Neural progenitor cell (in vitro differentiated cells): ENCODE results near the gene MAML3. TPM values are rescaled to one million over a fixed set of nuclear protein-coding genes. Genes with fewer than 3 reads are reported as not detected.

Experiments
- DNase-seq: peaks from one replicate; pipeline ENCODE4 v3.0.0-alpha.2; 2016; ENCODE audit warnings: low spot score
- H2AFZ ChIP-seq: fragments of 200-600 bp; sonication (generic); replicated peaks from 2 replicates; pipeline ENCODE4 v1.6.1; 2016; ENCODE audit warnings: antibody characterized with exemption
- H3F3A ChIP-seq: fragments of 200-600 bp; sonication (generic); 2 replicates; pipeline ENCODE4 v1.6.1; 2016; ENCODE audit warnings: antibody characterized with exemption, low read depth
- H3K27ac ChIP-seq: fragments of 200-600 bp; sonication (generic); 2 replicates; pipeline ENCODE4 v1.5.1; 2016; ENCODE audit warnings: mild to moderate bottlenecking
- H3K27me3 ChIP-seq: fragments of 200-600 bp; sonication (generic); 2 replicates; pipeline ENCODE4 v1.6.1; 2016; ENCODE audit warnings: mild to moderate bottlenecking, moderate library complexity
- H3K36me3 ChIP-seq: fragments of 200-600 bp; sonication (generic); 2 replicates; pipeline ENCODE4 v1.5.1; 2016
- H3K4me1 ChIP-seq: fragments of 200-600 bp; sonication (generic); 2 replicates; pipeline ENCODE4 v1.6.1; 2016; ENCODE audit warnings: mixed run types
- H3K4me2 ChIP-seq: fragments of 200-600 bp; sonication (generic); 2 replicates; pipeline ENCODE4 v1.6.1; 2016
- H3K4me3 ChIP-seq: fragments of 200-600 bp; sonication (generic); 2 replicates; pipeline ENCODE4 v1.5.1; 2016
- H3K79me2 ChIP-seq: fragments of 200-600 bp; sonication (generic); 2 replicates; pipeline ENCODE4 v1.6.1; 2016; ENCODE audit warnings: low read depth
- H3K9ac ChIP-seq: fragments of 200-600 bp; sonication (generic); 2 replicates; pipeline ENCODE4 v1.6.1; 2016
- H3K9me3 ChIP-seq: fragments of 200-600 bp; sonication (generic); 2 replicates; pipeline ENCODE4 v1.5.1; 2016; ENCODE audit warnings: low read depth
- H4K20me1 ChIP-seq: fragments of 200-600 bp; sonication (generic); 2 replicates; pipeline ENCODE4 v1.6.1; 2016; ENCODE audit warnings: low read depth
- H3K27ac Mint-ChIP-seq: 3 replicates; pipeline ENCODE4 v1.8.0; 2021; ENCODE audit warnings: mixed read lengths
- H3K27me3 Mint-ChIP-seq: 2 replicates; pipeline ENCODE4 v1.8.0; 2022; ENCODE audit warnings: low read depth, mild to moderate bottlenecking, inconsistent platforms, moderate library complexity, mixed read lengths; ENCODE audit not compliant: insufficient read depth
- H3K36me3 Mint-ChIP-seq: 3 replicates; pipeline ENCODE4 v1.8.0; 2021; ENCODE audit warnings: mixed read lengths
- H3K4me1 Mint-ChIP-seq: 3 replicates; pipeline ENCODE4 v1.8.0; 2021; ENCODE audit warnings: mixed read lengths
- H3K4me3 Mint-ChIP-seq: 3 replicates; pipeline ENCODE4 v1.8.0; 2021; ENCODE audit warnings: mild to moderate bottlenecking, moderate library complexity, mixed read lengths
- H3K9me3 Mint-ChIP-seq: 3 replicates; pipeline ENCODE4 v1.8.0; 2020; ENCODE audit warnings: mixed read lengths
- EZH2 ChIP-seq: fragments of 200-600 bp; sonication (generic); IDR thresholded peaks from 2 replicates; pipeline ENCODE4 v1.6.1; 2017; ENCODE audit warnings: antibody characterized with exemption, mild to moderate bottlenecking, moderate library complexity
- EZH2phosphoT487 ChIP-seq: fragments of 200-600 bp; sonication (generic); IDR thresholded peaks from 2 replicates; pipeline ENCODE4 v1.6.1; 2017; ENCODE audit warnings: antibody characterized with exemption
- total RNA-seq: library from RNA; depleted of rRNA; stranded (reverse); fragments of >200 nt; gene quantifications from 2 replicates; pipeline ENCODE4 v1.2.3, GENCODE V29; 2015; ENCODE audit warnings: low replicate concordance
- TF ChIP-seq, protein P1 (sequence below): fragments of 200-600 bp; sonication (generic); IDR thresholded peaks from 2 replicates; pipeline ENCODE4 v1.5.1; 2017; ENCODE audit warnings: antibody characterized with exemption, mild to moderate bottlenecking

Gene MAML3
- total RNA-seq, 1 donor from 2014 or later = 14.4 TPM

DNA sequence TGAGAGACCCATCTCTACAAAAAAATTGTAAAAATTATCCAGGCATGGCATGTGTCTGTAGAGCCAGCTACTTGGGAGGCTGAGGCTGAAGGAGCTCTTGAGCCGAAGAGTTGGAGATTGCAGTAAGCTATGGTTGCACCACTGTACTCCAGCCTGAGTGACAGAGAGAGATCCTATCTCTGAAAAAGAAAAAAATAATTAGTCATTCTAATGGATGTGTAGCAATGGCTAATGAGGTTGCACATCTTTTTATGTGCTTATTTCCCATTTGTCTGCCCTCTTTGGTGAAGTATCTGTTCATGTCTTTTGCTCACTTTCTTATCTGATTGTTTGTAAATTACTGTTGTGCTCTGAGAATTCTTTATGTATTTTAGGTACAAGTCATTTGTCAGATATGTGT, 19.0 kb upstream of the MAML3 start:
- no peaks in the 10 kb centered on the region for H3K9me3 ChIP-seq
- H3K4me3 ChIP-seq = no peak overlapping the region
- H3K4me3 Mint-ChIP-seq = no peak overlapping the region
- H3K27ac ChIP-seq = no peak overlapping the region
- no peak overlapping the region for H3K4me2 ChIP-seq
- H3F3A ChIP-seq = no peaks in the 10 kb centered on the region
- no peak for TF ChIP-seq EZH2phosphoT487
- TF ChIP-seq, protein P1, sequence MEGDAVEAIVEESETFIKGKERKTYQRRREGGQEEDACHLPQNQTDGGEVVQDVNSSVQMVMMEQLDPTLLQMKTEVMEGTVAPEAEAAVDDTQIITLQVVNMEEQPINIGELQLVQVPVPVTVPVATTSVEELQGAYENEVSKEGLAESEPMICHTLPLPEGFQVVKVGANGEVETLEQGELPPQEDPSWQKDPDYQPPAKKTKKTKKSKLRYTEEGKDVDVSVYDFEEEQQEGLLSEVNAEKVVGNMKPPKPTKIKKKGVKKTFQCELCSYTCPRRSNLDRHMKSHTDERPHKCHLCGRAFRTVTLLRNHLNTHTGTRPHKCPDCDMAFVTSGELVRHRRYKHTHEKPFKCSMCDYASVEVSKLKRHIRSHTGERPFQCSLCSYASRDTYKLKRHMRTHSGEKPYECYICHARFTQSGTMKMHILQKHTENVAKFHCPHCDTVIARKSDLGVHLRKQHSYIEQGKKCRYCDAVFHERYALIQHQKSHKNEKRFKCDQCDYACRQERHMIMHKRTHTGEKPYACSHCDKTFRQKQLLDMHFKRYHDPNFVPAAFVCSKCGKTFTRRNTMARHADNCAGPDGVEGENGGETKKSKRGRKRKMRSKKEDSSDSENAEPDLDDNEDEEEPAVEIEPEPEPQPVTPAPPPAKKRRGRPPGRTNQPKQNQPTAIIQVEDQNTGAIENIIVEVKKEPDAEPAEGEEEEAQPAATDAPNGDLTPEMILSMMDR = no peak
- no peak for TF ChIP-seq EZH2
- peaks cover 5% of the 10 kb centered on the region for H3K27me3 Mint-ChIP-seq
- no peak overlapping the region for H3K27ac Mint-ChIP-seq
- no peak for DNase-seq
- no peaks in the 10 kb centered on the region for H3K4me1 Mint-ChIP-seq
- no peaks in the 10 kb centered on the region for H3K36me3 Mint-ChIP-seq
- no peaks in the 10 kb centered on the region for H3K9me3 Mint-ChIP-seq
- no peaks in the 10 kb centered on the region for H3K36me3 ChIP-seq
- H2AFZ ChIP-seq = no peak overlapping the region
- H3K79me2 ChIP-seq = no peaks in the 10 kb centered on the region
- no peaks in the 10 kb centered on the region for H3K27me3 ChIP-seq
- H4K20me1 ChIP-seq = no peaks in the 10 kb centered on the region
- H3K9ac ChIP-seq = no peak overlapping the region
- H3K4me1 ChIP-seq = peaks cover 4% of the 10 kb centered on the region

DNA sequence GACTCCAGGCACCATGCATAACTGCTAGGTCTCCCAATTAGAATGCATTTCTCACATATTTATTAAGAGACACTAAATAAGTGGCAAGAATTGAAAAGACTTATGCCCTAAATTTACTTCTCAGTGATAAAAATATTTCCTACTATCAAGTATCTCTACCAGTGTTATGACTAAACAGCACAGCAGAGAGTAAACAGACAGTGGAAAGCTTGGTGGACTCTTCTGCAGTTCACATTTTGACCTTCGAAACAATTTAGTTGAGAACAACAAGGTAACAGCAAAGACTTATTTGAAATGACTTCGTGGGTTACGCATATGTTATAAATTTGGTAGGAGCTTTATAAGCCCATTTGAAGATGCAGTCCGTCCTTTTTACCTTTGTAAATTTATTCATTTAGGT, 16.3 kb upstream of the MAML3 start:
- Histone ChIP-seq H4K20me1 (no peaks in the 10 kb centered on the region), H3K4me1 (peaks cover 7% of the 10 kb centered on the region), H2AFZ (no peak overlapping the region), H3K79me2 (no peaks in the 10 kb centered on the region), H3K9ac (no peak overlapping the region), H3K4me2 (no peak overlapping the region), H3F3A (no peaks in the 10 kb centered on the region), H3K9me3 (no peaks in the 10 kb centered on the region), H3K36me3 (no peaks in the 10 kb centered on the region), H3K27ac (no peak overlapping the region), H3K27me3 (no peaks in the 10 kb centered on the region), H3K4me3 (no peak overlapping the region)
- no peaks in the 10 kb centered on the region for H3K36me3 Mint-ChIP-seq
- no peak overlapping the region for H3K4me3 Mint-ChIP-seq
- H3K27me3 Mint-ChIP-seq = peaks cover 3% of the 10 kb centered on the region
- DNase-seq = no peak
- H3K9me3 Mint-ChIP-seq = no peaks in the 10 kb centered on the region
- TF ChIP-seq, protein P1 = no peak
- no peak for TF ChIP-seq EZH2
- no peak for TF ChIP-seq EZH2phosphoT487
- H3K4me1 Mint-ChIP-seq = no peaks in the 10 kb centered on the region
- H3K27ac Mint-ChIP-seq = no peak overlapping the region

DNA sequence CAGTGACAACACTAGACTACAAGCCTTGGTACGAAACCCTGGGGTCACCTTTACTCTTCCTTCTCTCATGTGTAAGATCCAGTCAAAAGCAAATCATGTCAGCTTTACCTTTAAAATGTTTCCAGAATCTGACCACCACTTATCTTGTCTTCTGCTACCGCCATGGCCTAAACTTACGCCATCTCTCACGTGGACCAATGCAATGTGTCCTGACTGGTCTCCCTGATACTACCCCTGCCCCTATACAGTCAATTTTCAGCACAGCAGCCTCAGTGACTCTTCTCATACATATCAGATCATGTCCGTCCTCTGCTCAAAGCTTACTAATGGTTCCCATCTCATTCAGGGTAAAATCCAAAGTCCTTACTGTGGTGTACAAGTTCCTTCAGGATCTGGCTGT, 15.0 kb upstream of the MAML3 start:
- Histone ChIP-seq H3K4me3 (no peak overlapping the region), H3K27ac (no peak overlapping the region), H3K36me3 (no peaks in the 10 kb centered on the region), H3K9ac (no peak overlapping the region), H3F3A (no peaks in the 10 kb centered on the region), H3K9me3 (no peaks in the 10 kb centered on the region), H4K20me1 (no peaks in the 10 kb centered on the region), H2AFZ (no peak overlapping the region), H3K4me1 (peaks cover 7% of the 10 kb centered on the region), H3K79me2 (no peaks in the 10 kb centered on the region), H3K27me3 (no peaks in the 10 kb centered on the region), H3K4me2 (no peak overlapping the region)
- H3K4me1 Mint-ChIP-seq = no peaks in the 10 kb centered on the region
- TF ChIP-seq, protein P1 = no peak
- TF ChIP-seq EZH2phosphoT487 = no peak
- no peak for TF ChIP-seq EZH2
- H3K27ac Mint-ChIP-seq = no peak overlapping the region
- H3K9me3 Mint-ChIP-seq = no peaks in the 10 kb centered on the region
- no peak overlapping the region for H3K4me3 Mint-ChIP-seq
- no peak for DNase-seq
- no peaks in the 10 kb centered on the region for H3K36me3 Mint-ChIP-seq
- H3K27me3 Mint-ChIP-seq = peaks cover 3% of the 10 kb centered on the region
